ENCODE results near the gene STXBP5.
"Not testable (repeated sequence)": the region's sequence is repeated elsewhere in the genome, so short reads cannot be mapped to it uniquely, and the experiment has no call there.

STXBP5 gene

DNA sequence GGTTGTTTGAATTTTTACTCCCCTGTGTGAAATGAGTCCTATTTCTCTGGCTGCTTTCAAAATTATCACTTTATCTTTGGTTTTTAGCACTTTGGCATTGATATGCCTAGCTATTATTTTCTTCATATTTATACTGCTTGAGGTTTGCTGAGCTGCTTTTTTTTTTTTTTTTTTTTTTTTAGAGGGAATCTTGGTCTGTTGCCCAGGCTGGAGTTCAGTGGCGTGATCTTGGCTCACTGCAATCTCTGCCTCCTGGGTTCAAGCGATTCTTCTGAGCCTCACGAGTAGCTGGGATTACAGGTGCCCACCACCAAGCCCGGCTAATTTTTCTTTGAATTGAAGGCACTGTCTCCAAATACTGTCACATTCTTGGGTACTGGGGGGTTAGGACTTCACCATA is 40.6 kb downstream of the STXBP5 start:
- DNase-seq (ENCODE audit: low read depth in 3 of 3, low spot score in 1 of 3) = no peak

- DNase-seq (ENCODE audit: low read depth in 3 of 3, low spot score in 1 of 3) = no peak
Measured at GRCh38 chr6:147245693-147246092, 41.5 kb downstream of the STXBP5 start.

DNA sequence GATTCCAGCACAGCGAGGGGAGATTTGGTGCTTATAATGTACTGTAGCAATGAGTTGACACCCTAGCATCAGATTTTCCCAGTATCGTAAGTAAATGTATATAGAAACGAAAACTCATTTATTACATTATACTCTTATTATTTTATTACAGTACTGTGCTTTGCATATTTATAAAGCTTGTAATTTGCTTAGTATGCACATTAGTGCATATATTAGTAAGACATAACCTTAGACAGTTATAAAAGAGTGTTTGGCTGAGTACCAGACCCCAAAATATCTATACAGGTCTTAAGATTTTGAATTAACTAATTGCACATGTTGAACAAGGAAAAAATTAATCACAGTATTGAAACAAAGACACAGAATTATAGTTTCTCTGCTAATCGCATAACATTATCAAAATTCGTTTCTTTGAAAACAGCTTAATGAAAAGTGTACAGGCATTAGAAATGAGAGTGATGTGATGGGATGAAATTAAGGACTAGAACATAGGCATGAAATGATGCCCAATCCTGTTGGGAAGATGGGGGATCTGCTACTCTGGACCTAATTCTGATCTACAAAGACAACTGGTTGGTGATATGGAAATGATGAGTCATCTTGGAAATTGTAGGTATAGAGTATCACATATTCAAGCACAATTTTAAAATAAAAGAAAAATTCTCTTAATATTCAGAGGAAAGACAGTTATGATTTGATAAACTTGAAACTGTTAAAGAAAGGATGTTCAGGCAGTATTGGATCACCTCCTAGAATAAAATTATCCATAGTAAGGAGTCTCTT is 42.8 kb downstream of the STXBP5 start:
- no peak for DNase-seq (ENCODE audit: low read depth in 3 of 3, low spot score in 1 of 3)

GRCh38 chr6:147248859-147249258 is 44.6 kb downstream of the STXBP5 start:
- no peak for DNase-seq (ENCODE audit: low read depth in 3 of 3, low spot score in 1 of 3)

DNA sequence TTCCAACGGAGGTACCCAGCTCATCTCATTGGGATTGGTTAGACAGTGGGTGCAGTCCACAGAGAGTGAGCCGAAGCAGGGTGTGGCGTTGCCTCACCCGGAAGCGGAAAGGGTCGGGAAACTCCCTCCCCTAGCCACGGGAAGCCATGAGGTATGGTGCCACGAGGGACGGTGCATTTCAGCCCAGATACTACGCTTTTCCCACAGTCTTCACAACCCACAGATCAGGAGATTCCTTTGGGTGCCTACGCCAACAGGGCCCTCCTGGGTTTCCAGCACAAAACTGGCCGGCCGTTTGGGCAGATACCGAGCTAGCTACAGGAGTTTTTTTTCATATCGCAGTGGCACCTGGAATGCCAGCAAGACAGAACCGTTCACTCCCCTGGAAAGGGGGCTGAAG is 46.9 kb downstream of the STXBP5 start:
- no peak for DNase-seq (ENCODE audit: low read depth in 3 of 3, low spot score in 1 of 3)

GRCh38 chr6:147254929-147255473 is 50.8 kb downstream of the STXBP5 start:
- DNase-seq (ENCODE audit: low read depth in 3 of 3, low spot score in 1 of 3) = not testable (repeated sequence)

- no peak for DNase-seq (ENCODE audit: low read depth in 3 of 3, low spot score in 1 of 3)
Measured at GRCh38 chr6:147255948-147256674, 51.9 kb downstream of the STXBP5 start.

DNA sequence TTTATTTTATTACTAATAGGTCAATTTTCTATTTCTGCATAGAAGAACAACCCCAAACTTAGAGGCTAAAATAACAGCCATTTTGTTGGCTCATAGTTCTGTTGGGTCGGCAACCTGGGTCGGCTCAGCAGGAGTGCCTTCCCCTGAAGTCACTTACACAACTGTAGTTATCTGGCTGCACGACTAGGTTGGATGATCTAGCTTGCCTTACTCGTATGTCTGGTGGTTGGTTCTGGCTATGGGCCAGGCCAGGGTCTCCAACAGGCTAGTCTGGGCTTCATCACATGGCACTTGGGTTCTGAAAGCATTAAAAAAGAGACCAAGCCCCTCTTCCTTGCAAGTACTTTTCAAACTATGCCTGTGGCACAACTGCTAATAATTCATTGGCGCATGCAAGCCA is 53.5 kb downstream of the STXBP5 start:
- DNase-seq (ENCODE audit: low read depth in 3 of 3, low spot score in 1 of 3) = no peak

GRCh38 chr6:147260091-147260490 is 55.9 kb downstream of the STXBP5 start:
- DNase-seq (ENCODE audit: low read depth in 3 of 3, low spot score in 1 of 3) = no peak

- no peak for DNase-seq (ENCODE audit: low read depth in 3 of 3, low spot score in 1 of 3)
Measured at GRCh38 chr6:147262946-147263345, 58.7 kb downstream of the STXBP5 start.

DNA sequence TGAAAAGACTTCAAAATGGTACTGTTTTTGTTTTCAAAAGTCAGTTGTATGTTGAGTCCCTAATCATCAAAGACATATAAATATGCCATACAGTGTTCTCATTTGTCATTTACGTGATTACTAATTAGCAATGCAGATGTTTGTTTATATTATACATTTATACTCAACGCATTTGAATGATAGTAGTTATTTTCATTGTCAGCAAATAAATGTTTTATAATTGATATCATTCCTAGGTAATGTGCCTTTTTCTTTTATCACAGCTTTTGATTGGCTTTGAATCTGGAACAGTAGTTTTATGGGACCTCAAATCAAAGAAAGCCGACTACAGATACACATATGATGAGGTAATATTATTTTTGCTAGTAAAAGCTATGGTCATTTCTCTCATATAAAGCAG is 62.6 kb downstream of the STXBP5 start:
- no peak for DNase-seq (ENCODE audit: low read depth in 3 of 3, low spot score in 1 of 3)

- no peak for DNase-seq (ENCODE audit: low read depth in 3 of 3, low spot score in 1 of 3)
Measured at GRCh38 chr6:147267658-147268057, 63.4 kb downstream of the STXBP5 start.

GRCh38 chr6:147268254-147268653 is 64.0 kb downstream of the STXBP5 start:
- DNase-seq (ENCODE audit: low read depth in 3 of 3, low spot score in 1 of 3) = no peak

- DNase-seq (ENCODE audit: low read depth in 3 of 3, low spot score in 1 of 3) = no peak
Measured at GRCh38 chr6:147274012-147274411, 69.8 kb downstream of the STXBP5 start.

DNA sequence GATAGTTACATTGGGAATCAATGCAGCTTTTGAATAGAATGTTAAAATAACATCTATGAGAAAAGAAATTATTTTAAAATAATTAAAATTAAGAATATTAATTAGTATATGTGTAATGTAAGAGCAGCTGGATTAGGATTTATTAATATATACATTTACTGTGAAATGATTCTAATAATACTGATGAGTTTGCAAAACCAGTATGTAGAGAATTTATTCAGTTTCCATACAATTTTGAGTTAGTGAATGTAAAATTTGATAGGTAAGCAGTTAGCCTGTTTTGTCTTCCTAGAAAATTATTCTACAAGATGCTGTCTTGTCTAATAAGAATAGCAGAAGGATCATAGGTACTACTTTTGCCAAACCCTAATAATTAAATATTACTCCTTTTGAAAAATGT is 70.6 kb downstream of the STXBP5 start:
- no peak for DNase-seq (ENCODE audit: low read depth in 3 of 3, low spot score in 1 of 3)

GRCh38 chr6:147278891-147279290 is 74.7 kb downstream of the STXBP5 start:
- DNase-seq (ENCODE audit: low read depth in 3 of 3, low spot score in 1 of 3) = no peak

DNA sequence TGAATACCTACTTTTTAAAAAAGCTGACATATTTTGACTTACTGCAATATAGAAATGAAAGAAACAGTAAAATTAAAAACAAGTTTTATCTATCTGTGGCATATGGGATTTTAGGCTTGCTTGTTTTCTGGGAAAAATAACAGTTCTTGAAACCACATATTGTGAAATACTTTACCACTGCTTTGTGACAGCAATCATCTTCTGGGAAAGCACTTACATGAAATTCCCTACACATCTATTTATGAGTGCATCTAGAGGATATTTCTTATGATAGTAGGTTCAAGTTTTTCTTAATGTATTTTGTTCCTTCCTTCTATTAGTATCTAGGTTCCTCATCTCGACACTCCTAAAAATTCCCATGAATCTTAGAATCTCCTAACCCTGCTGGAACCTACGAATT is 75.2 kb downstream of the STXBP5 start:
- no peak for DNase-seq (ENCODE audit: low read depth in 3 of 3, low spot score in 1 of 3)

GRCh38 chr6:147281895-147282565 is 77.8 kb downstream of the STXBP5 start:
- DNase-seq (ENCODE audit: low read depth in 3 of 3, low spot score in 1 of 3) = no peak

DNA sequence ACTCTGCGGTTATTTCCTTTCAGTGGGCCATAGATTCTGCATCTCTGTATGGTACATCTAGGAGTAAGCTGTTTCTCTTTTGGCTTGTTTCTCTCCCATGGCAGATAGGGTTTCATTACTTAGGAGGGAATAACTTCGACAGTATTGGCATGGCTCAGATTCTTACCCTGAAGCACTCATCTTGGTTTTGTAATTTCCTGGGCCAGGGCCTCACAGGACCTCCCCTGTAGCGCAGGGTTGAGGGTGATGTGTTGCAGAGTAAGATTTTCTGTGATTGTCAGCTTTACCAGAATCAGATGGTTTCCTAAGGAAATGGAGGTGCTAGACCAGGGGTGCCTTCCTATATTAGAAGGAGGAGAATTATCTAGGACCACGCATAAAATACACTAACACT is 78.3 kb downstream of the STXBP5 start:
- DNase-seq (ENCODE audit: low read depth in 3 of 3, low spot score in 1 of 3) = no peak

- DNase-seq (ENCODE audit: low read depth in 3 of 3, low spot score in 1 of 3) = no peak
Measured at GRCh38 chr6:147283460-147283859, 79.2 kb downstream of the STXBP5 start.

- DNase-seq (ENCODE audit: low read depth in 3 of 3, low spot score in 1 of 3) = no peak
Measured at GRCh38 chr6:147285087-147285855, 81.1 kb downstream of the STXBP5 start.

All from stimulated activated CD4-positive, alpha-beta T cell treated with anti-CD3 and anti-CD28 coated beads, TNF-alpha, amount 100 ng/mL, for 1 hour (primary cell).